HG03175 (cell line): ENCODE results near the gene FBXO8.
A peak's percentile ranks its signal among the peaks of the same experiment; 100 is the strongest.

Experiments
- ATAC-seq: cut with Tn5 transposase; IDR thresholded peaks from one replicate; pipeline ENCODE4 v1.9.1; 2021; ENCODE audit warnings: mild to moderate bottlenecking, moderate library complexity; ENCODE audit not compliant: unreplicated experiment

Gene FBXO8

DNA sequence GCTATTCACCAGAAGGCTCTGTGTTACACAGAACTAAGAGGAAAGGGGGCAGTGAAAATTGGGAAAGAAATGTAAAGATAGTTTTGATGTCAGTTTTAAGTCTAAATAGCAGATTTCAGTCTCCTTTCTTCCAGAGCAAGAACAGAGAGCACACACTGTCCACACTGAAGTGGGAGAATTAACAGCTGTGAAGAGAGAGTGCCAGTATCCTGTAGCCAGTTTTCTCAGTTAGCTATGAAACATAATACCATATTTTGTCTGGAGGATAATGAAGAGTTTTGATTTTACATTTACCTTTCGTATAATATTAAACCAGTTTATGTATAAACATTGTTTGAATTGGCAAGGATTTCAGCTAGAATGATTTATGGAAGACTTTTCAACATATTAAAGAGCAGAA lies 35.1 kb downstream of the FBXO8 start:
- ATAC-seq: no peak

DNA sequence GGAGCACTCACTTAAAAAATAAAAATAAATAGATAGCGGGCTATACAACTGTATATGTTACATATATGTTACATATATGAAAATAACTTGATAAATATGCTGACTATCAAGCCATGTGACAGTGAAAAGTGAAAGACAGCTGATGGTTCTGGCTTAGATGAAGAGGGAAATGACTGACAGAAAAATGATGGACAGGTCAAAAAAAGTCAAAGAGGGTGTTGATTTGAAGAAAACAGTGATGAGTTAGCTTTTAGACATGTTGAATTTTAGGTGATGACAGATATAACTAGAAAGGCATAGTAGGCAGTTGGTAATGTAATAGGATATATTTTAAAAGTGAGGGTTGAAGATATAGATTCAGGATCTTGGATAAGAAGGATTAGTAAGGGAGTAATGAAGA lies 37.8 kb downstream of the FBXO8 start:
- ATAC-seq: no peak

DNA sequence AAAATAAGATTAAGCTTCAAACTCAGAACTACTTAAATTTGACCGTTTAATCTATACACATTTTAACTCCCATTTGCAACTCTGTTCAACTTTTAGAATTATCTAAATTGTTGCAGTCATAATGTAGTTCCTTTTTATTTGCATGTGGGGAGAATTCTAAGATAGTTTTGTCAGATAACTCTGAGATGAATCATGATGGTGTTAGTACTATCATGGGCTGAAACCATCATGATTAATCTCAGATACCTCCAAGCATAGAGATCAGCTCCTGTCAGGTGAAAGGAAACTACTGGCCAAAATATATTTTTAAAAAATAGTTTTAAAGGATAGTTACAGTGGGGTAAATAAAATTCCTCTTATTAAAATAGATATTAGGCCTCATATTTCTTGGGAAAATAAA lies 39.0 kb downstream of the FBXO8 start:
- peak; percentile 57 for ATAC-seq

DNA sequence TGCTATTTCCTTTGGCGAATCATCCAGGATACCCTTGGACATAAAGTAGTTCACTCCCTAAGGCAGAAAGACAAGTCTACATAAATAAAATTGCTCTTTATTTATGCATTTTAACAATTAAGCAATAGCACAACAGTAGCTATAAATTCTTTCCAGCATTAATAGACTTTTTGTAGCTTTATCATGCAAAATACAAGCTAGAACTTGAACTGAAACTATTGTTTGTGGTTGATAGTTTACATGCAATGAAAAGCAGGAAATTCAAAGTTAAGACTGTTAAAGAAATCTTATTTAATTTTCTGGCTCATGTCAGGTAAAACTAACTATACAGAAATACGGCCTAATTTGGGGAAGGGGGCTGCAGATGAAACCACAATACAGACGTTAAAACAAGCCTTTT lies 42.3 kb downstream of the FBXO8 start:
- ATAC-seq: no peak

DNA sequence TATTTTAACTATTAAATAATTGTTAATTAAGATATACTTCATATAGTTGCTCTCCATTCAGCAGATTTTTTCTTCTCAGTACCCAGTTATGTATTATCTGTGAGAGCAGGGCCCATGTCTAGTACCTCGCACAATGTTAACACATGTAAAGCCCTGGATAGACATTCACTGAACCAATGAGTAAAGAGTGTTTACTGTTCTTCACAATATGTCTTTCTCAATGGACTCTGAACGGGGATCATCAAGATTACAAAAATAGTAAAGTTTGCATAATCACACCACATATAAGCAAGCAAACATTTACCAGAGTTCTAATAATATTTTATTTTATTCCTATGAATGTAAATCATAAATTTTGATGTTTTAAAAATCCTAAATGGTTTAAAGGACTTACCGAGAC lies 47.1 kb downstream of the FBXO8 start:
- ATAC-seq: no peak

DNA sequence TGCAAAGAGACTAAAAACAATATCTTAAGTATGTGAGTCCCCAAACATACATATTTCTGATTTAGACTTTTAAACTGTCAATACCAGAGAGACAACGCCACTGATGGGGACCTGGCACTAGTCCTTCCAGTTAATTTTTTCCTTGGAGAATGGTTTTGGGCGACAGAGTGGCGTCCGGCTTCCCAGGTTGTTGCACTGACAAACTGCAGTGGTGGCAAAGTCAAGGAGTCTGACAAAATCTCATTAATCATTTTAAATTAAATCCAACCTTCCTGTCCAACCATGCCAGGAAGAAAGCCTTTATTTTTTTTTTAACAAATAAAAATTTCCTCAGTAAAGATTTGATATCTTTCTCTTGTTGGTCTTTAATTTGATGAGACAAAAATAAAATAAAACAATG lies 52.8 kb downstream of the FBXO8 start:
- ATAC-seq: no peak

DNA sequence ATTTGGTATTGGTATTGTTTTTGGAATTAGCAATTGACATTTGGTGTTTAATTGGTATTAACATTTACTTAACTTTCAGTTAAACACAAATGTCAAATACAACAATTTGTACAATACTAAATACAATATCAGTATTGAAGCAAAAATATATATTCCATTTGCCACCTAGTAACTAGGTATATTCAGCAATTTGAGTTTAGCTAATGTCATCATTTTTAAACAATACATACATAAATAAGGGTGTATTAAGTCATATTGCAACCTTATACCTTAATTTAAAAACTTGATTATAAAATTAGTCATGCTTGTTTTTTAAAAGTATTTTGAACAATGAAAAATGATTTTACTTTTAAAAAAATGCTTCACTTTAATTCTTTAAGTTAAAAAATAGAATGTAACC lies 53.3 kb downstream of the FBXO8 start:
- ATAC-seq: no peak

DNA sequence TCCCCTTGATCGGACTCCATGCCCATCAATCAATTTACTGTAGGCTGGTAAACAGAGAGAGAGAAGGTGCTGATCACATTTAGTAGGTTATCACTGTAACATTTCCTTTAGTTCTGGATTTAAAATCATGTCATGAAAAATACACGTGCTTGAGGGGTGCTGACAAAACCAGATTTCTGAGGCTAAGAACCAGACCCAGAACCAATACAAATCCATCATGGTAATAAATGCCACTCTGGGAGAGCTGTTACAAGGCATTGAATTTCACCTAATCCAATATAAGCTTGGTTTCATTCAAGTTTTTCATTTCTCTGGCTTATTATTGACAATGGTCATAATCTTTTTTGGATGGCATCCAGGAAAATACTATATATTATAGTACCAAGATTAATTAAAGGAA lies 54.5 kb downstream of the FBXO8 start:
- ATAC-seq: no peak

DNA sequence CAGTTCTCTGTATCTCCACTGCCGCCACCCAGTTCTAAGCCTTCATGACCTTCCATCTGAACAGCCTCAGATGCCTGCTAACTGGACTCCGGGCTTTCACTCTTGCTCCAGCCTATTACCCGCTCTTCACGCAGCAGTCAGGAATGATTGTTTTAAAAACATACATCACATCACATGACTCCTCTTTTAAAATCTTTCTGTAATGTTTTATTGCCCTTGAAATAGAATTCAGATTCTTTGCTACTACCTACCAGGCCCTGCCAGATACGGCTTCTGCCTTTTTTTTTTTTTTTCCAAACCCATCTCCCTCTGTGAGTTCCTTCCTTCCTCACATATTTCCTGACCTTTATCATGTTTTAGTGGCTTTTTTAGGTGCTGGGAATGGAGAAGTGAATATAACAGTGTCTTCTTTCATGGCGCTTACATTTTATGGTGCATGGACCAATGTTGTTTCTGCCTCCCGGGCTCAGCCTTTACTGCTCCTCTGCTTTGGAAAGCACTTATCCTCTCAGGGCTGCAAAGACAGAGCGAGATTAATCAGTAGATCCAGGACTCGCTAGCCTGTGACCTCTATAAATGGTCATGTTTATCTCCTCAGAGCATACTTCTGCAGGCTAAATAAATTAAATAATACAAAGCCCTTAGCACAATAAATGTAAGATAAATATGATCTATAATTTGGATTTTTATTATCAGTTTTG lies 58.0 kb downstream of the FBXO8 start:
- ATAC-seq: no peak

DNA sequence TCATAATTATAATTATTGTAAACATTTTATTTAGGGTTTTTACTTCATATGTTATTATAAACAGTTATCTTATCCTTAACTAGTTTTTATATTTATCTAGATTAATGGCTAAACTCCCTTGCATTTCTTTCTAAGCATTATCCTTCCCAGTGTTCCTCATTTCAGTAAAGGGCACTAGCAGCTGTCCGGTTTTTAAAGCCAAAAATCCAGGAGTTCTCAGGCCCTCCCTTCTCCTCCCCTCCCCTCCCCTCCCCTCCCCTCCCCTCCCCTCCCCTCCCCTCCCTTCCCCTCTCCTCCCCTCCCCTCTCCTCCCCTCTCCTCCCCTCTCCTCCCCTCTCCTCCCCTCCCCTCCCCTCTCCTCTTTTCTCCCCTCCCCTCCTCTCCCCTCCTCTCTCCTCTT lies 58.9 kb downstream of the FBXO8 start:
- no peak for ATAC-seq

DNA sequence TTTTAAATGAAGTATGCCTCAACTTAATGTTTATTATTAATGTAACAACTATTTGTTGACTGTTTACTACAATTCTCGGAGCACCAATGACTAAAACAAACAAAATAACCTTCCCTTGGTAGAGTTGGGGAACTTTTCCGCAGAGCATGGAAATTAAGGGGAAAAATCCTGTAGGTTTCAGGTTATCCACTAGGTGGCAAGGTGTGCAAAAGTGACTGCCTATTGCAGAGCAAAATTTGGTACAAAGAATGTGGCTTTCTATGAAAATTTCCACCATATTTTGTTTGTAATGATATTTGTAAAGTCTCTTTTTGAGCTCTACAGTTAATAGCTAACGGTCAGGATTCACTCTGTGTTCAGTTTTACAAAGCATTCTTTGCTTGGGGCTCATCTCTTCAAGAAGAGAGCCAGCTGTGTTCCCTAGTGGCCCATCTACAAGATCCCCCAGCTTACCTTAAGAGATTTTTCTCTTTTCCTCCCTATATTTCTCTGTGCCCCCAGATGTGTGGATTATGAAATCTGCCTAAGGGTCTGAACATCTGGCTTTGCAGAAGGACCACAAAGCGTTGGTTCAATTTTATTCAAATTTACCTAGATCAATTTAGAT lies 61.1 kb downstream of the FBXO8 start:
- peak; percentile 70 for ATAC-seq

DNA sequence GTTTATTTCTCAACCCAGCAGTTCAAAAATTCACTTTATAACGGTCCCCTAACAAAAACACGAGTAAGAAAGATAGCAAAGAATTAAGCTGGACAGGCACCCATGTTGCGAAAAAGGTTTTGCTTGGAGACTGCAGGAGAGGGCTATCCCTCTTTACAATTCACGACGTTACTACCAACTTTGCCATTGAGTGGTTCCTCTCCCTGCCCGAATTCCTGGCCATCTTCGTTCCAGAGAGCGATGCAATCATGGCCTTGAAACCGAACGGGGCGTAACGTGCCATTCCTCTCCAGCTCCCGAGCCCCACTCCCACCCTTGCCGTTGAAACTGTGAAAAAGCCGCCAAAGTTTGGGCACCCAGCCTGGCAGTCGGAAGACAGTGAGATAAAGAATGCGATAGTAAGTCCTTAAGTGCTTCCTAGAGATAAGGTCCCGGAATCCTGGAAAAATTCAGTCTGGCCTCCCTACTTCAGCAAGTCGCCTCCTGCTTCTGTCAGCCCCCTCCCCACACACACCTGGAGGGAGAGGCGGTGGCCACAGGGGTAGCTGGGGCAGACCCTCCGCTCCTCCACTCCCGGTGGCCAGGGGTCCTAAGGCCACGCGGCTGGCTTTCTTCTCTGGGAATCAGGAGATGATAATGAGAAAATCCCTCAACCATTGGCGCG lies 65.2 kb downstream of the FBXO8 start:
- ATAC-seq: no peak

DNA sequence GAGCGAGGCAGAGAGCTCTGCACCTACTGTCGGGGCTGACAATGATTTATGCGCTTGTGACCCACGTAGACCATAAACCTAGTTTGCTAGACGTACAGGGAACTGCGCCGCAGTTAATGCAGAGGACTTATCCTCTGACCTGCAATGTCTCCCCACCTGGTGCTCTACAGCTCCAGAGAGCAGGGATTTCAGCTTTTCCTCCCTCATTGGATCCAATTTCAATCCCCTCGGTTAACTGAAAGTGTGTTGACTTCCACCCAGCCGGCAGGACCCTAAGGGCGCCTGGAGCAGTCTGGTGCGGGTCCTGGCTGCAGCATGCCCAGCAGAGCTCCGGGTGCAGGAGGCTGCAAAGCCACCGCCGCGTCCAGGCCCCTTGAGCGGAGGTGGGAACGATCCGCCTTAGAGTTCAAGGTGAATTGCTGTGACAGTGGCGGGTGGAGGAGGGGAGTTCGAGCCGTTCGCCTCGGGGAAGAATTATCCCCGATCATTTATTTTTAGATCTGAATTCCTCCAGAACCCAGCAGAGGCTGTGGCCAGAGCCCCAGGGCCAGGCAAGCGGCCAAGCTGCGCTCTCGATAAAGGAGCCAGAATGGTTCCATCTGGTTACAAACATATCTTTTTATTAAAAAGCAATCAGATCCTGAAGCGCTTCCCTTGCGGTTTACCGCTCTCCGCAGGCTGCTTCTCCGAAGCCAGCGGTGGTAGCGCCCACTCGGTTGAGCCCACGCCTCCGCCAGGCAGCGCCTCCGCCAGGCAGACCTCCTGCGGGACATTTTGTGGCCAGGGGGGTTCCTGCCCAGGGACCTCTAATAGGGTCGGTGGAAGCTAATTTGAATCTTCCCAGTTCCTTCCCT lies 66.0 kb downstream of the FBXO8 start:
- peak; percentile 34 for ATAC-seq

DNA sequence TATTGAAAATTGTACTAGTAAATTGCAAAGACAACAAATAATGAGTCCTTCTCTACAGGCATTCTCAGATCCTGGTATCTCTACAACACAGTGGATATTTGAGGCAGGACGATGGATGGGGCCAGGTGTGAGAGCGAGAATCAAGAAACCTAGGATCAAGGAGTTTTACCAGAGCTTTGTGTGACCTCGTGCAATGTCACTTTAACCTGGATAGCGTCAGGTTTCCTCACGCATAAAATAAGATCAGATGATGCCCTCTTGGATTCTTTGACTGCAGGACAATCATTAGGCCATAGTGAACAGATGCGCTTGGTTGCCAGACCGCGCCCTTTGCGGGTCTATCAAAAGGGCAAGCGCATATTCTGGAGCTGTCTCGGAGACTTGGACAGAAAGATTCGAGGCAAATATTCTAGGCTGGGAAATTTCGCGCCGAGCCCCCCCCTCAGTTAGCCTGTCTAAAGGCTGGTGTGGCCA lies 66.6 kb downstream of the FBXO8 start:
- peak; percentile 15 for ATAC-seq

DNA sequence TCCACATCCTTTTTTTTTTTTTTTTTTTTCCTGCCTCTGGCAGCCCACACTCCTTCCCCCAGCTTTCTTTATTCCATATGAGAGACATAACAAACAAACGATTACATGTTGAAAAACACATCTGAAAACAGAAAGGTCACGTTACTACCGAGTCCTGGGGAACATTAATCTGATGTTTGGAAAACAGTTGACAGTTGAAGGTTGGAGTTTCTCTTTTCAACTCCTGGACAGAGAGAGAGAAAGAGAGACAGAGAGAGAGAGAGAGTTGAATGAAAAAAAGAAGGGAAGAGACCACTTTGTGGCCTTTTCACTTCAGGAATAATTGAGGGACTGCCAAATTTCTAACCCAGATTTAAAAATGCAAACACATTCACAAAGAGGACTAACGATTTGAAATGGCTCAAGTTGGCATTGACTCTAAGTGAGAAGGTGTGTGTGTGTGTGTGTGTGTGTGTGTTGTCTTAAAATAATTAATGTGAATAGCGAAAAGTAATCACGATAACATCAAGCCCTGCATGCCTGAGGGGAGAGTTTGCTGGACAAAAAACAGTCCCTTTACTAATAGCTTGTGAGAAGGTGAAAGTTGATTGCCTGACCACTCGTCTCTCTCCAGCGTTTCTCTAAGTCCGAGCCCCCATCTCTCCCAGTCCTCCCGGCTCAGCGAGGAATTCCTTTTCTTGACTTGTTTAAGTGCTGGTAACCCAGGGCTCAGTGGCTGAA lies 67.3 kb downstream of the FBXO8 start:
- no peak for ATAC-seq

DNA sequence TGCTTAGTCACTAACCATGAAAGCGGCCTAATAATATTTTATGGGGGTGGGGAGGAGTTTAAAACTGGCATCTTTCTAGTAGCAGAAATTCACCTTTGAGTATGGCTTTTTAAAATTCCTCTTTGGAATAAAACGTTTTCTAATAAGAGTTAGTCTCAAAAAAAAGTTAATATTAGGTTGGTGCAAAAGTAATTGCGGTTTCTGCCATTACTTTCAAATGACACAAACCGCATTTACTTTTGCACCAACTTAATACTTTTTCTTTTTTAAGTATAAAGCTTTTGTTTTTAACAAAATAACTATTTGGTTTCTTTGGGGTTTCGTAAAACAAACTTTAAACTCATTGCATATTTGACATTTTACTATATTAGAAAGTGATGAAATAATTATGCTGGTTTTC lies 68.4 kb downstream of the FBXO8 start:
- no peak for ATAC-seq

DNA sequence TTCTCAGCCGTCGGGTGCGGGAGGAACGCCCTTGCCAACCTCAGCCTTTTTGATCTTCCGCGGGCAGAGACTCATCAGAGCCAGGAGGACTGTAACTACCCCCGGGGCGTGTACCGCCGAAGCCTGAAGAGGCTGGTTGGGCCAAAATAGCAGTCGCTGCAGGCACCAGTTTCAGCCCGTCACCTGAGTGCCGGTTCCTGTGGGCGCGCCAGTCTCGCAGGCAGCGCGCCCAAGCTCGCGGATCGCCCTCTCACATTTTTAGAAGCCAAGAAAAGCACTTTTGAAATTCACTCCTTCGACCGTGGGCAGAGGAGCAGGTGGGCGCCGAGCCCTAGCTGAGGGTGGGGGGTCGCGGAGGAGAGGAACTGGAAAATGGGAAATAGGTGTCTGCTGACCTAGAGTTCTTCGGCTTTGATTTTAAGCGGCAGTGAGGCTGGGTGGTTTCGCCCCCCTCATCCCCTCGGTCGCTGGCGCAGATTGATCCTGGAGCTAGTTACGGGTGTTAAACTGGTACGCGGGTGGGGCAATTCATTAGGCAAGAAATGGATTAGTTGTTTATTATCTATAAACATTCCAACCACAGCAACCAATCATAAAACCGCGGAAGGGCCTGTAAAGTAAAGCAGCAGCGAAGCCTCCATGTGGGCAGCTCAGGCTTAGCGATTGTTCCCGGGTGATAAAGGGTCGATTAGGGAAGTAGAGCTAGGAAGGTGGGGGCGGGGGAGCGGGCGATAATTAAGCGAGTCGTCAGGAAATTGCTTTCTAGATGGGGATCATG lies 69.2 kb downstream of the FBXO8 start:
- ATAC-seq: peak; percentile 47

DNA sequence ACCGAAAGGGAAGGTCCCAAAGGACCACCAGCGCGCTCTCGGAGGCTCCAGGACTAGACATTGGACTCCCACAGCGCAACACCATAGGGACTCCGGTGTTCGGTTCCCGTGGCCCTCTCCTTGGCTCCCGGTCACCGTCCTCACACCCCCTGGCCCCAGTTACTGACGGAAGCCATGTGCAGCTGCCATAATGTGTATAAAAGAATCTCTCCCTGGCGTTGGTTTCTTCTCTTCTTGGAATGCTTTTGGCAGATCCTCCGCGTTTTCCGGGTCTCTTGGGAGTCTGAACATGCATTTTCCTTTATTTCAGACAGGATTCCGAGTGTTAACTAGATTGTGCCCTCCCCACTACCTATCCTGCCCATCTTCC lies 69.8 kb downstream of the FBXO8 start:
- no peak for ATAC-seq

DNA sequence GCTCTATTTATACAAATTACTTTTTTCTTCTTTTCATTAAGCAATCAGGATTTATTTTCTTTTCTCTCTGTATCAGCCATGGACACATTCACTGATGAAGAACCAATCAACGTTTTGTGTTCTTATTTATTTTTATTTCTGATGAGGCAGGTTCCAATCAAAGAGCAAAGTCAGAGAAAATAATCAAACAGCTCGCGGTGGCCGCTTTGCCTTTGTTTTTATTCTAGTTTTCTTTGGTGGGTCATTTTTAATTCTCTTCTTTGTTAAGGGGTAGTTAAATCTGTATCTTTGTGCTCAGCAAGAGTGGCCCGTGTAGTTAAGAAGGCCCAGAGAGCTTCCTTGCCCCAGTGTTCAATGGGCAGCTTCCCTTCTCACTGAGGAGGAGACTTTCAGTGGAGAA lies 71.4 kb downstream of the FBXO8 start:
- ATAC-seq: no peak

DNA sequence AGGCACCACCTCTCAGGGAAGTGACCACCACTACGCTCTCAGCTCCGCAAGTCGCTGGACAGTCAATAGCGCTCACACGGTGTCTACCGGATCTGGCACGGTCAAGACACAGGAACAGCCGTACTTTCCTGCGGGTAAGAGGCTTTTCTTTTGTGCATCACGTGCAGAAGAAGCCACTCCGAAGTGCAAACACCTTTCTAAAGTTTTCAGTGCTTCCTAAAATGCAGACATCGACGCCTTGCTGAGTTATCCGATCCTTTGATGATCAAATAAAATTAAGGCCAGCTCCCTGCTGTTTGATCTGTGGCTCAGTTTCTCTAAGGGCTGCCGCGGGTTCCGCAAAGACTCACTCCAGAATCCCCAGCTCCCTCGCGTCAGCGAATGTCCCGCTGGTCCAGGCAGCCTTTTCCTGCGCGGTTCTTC lies 71.8 kb downstream of the FBXO8 start:
- no peak for ATAC-seq
